Dendritic cell treated with granulocyte-macrophage colony-stimulating factor and Interleukin-4, amounts not matched to agents 40 ng/mL and 50 ng/mL, for 4 days (primary cell): ENCODE data around the gene FAM187B.
"Not testable (repeated sequence)": the region's sequence is repeated elsewhere in the genome, so short reads cannot be mapped to it uniquely, and the experiment has no call there.

Source experiments
- H3K27ac Mint-ChIP-seq: one replicate; pipeline ENCODE4 v1.8.0; 2022; ENCODE audit warnings: mild to moderate bottlenecking, mixed read lengths
- H3K27me3 Mint-ChIP-seq: one replicate; pipeline ENCODE4 v1.8.0; 2022; ENCODE audit warnings: mild to moderate bottlenecking, mixed read lengths
- H3K36me3 Mint-ChIP-seq: one replicate; pipeline ENCODE4 v1.8.0; 2022; ENCODE audit warnings: low read depth, mixed read lengths
- H3K4me1 Mint-ChIP-seq: one replicate; pipeline ENCODE4 v1.8.0; 2022; ENCODE audit warnings: low read depth, mixed read lengths
- H3K4me3 Mint-ChIP-seq: one replicate; pipeline ENCODE4 v1.8.0; 2022; ENCODE audit warnings: mild to moderate bottlenecking, moderate library complexity, mixed read lengths
- H3K9me3 Mint-ChIP-seq: one replicate; pipeline ENCODE4 v1.8.0; 2022; ENCODE audit warnings: mixed read lengths
- intact Hi-C: fragments of 100-400 bp; cut with micrococcal nuclease; formaldehyde crosslinking; loops from one replicate; pipeline ENCODE4 v1.15.0; 2022

The FAM187B gene

DNA sequence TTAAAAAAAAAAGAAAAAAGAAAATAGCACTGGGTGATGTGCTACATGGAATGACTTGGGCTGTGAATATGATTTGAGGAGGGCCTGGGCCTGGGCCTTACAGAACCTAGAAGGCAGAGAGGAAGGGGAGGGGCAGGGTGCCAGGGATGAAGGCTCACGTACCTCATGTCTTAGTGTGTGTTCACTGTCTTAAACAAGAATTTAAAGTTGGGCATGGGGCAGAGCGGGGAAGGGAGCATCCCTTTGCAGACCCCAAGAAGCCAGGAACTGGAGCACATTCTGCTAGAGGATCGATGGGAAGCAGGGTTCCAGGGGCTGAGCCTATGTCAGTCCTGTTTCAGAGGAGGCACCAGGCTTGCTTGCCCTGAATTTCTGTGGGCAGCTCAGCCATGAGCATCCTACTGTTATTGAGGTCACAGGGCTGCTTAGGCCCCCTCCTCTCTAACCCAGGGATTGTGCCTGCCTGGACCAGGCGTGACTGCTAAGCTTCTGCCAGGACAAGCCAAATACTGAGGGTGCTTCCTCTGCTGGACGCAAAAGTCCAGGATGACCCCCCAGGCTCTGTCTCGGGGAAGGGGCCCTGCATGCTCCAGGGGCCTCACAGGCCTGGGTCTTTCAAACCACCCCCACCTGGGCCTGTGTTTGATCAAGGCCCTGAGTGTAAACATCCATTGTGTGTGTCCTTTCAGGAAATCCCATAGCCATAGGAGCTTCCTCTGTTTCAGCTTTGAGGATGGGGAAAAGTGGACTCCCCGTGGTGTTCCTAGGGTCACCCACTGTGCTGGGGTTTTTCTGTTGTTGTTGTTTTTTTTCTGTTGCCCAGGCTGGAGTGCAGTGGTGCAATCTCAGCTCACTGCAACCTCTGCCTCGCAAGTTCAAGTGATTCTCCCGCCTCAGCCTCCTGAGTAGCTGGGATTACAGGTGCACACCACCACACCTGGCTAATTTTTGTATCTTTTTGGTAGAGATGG, 25.1 kb upstream of the FAM187B start:
- peaks cover 19% of the 10 kb centered on the region for H3K4me1 Mint-ChIP-seq
- H3K27ac Mint-ChIP-seq = no peak overlapping the region
- intact Hi-C loops = no loop called here
- H3K9me3 Mint-ChIP-seq = no peaks in the 10 kb centered on the region
- peaks cover 54% of the 10 kb centered on the region for H3K27me3 Mint-ChIP-seq
- no peak overlapping the region for H3K4me3 Mint-ChIP-seq
- H3K36me3 Mint-ChIP-seq = no peaks in the 10 kb centered on the region

DNA sequence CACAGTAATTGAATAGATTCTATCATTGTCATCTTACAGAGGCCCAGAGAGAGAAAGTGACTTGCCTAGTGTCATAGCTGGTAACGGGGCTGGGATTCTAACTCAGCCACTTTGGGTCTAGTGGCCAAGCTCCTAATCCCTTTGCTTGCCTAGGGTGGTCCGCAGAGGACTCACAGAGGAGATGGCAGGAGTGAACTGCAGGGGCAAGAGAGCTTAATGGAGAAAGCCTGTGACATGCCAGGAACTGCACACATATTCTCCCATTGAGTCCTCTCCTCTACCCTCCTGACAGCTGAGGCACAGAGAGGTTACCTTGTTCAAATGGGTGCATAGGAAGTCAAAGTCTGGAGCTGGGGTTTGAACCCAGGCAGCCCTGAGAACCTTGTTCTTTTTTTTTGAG, 22.9 kb upstream of the FAM187B start:
- Mint-ChIP-seq H3K27me3 (peaks cover 55% of the 10 kb centered on the region), H3K27ac (no peak overlapping the region), H3K36me3 (no peaks in the 10 kb centered on the region), H3K4me1 (peaks cover 36% of the 10 kb centered on the region), H3K4me3 (no peak overlapping the region), H3K9me3 (no peaks in the 10 kb centered on the region)
- intact Hi-C loops = no loop called here

DNA sequence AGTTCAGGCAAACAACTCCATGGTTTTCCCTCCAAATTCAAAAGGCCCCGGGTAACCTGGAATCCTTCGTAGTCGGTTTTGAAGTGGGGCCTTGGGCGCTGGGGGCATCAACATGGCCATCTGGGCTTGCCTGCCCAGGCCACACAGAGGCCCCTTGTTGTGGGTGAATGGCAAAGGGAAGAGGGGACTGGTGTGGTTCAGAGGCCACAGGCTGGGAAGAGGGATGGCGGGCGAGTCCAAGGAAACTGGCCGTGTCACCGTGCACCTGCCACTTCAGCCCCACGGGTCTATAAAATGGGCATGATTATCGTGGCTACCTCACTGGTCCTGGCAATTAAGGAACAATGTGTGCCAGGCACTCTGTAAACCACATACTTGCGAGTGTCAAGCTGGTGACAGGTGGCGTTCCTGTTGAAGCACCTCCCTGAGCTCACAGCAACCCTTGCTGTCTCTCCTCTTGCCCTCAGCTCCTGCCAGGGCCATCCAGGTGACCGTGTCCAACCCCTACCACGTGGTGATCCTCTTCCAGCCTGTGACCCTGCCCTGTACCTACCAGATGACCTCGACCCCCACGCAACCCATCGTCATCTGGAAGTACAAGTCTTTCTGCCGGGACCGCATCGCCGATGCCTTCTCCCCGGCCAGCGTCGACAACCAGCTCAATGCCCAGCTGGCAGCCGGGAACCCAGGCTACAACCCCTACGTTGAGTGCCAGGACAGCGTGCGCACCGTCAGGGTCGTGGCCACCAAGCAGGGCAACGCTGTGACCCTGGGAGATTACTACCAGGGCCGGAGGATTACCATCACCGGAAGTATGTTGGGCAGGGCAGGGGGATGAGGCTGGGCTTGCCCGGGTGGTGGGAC, 21.5 kb upstream of the FAM187B start:
- H3K9me3 Mint-ChIP-seq = peaks cover under 1% of the 10 kb centered on the region
- peak overlapping the region; percentile 77 for H3K27ac Mint-ChIP-seq
- H3K4me1 Mint-ChIP-seq = peaks cover 36% of the 10 kb centered on the region
- H3K4me3 Mint-ChIP-seq = no peak overlapping the region
- no peaks in the 10 kb centered on the region for H3K36me3 Mint-ChIP-seq
- H3K27me3 Mint-ChIP-seq = peaks cover 59% of the 10 kb centered on the region
- intact Hi-C loops = loop anchor here (10.0 kb wide), 1 partner anchor 55 kb away; no protein-coding TSS in a partner anchor

DNA sequence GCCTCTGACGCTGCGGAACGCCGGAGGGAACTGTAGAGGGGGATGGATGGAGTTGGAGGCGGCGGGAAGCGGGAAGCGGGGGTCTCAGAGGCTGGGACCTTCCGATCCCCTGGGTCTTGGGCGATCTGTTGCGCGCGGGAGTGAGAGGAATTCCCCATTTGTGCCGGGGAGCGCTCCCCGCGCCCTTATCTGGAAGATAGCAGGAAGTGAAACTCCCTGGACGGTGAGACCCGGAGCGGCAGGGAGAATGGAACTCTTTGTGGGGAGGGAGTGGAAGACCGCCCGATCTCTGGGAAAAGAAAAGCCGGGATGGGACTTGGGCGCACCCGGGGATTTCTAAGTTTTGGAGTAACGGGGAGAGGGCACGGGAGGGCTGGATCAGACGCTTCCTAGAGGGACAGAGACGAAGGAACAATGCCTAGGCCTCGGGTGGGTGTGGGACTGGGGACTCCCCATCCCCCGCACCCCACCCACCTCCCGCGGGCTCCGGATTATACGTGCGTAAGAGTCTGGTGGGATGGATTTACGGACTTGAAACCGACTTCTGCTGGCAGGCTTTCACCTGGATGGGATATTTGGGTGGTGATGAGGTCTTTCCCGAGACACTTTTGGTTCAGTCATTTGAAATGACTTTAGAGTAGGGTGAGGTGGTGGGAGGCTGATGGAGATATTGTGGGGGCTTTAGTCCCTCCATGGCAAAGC, 20.8 kb upstream of the FAM187B start:
- peak overlapping the region; percentile 77 for H3K27ac Mint-ChIP-seq

DNA sequence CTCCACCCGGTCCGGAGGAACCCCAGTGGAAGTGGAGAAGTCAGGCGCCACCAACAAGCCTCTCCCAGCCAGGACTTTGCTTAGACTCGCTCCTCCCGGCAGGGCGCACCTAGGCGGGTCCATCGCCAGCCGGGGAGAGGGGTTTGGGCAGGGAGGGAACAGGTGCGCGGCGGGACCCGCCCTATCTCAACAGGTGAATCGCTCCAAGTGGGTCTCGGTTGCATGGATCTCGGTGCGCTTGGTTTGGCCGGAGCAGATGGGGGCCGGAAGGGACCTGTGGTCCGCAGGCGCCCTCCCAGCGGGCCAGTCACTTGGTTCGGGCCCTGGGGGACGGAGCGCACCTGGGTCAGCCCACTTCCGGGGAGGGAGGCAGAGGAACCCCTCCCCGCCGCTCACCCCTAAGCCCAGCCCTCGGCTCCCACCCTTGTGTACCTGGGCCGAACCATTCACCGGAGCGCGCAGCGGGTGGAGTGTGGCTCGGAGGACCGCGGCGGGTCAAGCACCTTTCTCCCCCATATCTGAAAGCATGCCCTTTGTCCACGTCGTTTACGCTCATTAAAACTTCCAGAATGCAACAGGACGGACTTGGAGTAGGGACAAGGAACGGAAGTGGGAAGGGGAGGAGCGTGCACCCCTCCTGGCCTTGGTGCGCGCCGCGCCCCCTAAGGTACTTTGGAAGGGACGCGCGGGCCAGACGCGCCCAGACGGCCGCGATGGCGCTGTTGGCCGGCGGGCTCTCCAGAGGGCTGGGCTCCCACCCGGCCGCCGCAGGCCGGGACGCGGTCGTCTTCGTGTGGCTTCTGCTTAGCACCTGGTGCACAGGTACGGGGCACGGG, 20.0 kb upstream of the FAM187B start, which contains the start of gene LSR:
TSS of gene LSR (plus strand) at position 693 of the 836 bp plus-strand sequence. CDS start at position 714, 21 bp downstream.
- H3K27ac Mint-ChIP-seq = peak within 1 kb of the TSS; percentile 77
- H3K9me3 Mint-ChIP-seq = peaks cover 16% of the 10 kb centered on the region
- peaks cover 36% of the 10 kb centered on the region for H3K4me1 Mint-ChIP-seq
- H3K27me3 Mint-ChIP-seq = peaks cover 64% of the 10 kb centered on the region
- intact Hi-C loops = loop anchor here (10.0 kb wide), 1 partner anchor 54 kb away; no protein-coding TSS in a partner anchor
- no peaks in the 10 kb centered on the region for H3K36me3 Mint-ChIP-seq
- H3K4me3 Mint-ChIP-seq = peak within 1 kb of the TSS; percentile 78

More for the DNA sequence above, 20.8 kb upstream of the FAM187B start:
- peaks cover 36% of the 10 kb centered on the region for H3K4me1 Mint-ChIP-seq
- peaks cover 8% of the 10 kb centered on the region for H3K9me3 Mint-ChIP-seq
- peaks cover 59% of the 10 kb centered on the region for H3K27me3 Mint-ChIP-seq
- no peaks in the 10 kb centered on the region for H3K36me3 Mint-ChIP-seq
- peak overlapping the region; percentile 78 for H3K4me3 Mint-ChIP-seq
- intact Hi-C loops = loop anchor here (10.0 kb wide), 1 partner anchor 54 kb away; no protein-coding TSS in a partner anchor

DNA sequence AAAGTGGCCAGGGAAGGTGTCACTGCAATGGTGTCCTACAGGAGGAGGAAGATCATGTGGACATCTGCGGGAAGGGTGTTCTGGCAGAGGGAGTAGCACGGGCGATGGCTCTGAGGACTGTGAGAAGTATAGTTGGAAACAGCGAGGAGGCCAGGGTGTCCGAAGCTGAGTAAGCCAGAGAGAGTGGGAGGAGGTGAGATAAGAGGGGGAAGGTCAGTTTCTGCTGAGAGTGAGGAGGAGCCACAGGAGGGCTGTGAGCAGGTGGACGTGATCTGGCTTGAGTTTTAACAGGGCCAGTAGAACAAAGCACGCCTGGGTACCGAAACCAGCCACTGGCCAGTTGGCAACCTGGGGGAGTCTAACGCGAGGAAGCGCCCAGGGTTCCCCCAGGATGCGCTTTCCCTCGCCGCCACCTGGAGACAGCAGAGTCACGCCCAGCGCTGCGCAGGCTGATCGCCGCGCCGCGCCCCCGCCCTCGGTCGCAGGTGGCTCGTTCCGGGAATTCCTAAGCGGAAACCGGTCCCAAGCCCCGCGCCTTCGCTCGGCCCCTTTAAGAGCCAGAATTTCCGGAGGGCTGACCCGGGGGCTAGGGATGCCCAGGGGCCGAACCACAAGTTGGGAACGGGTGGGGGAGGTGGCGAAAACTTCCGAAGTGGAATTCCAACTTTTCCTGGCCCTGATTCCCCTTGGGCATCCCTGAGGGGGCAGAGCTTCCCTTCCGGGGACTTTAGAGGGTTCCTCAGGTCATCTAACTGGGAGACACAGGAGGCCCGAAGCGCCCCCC, 19.2 kb upstream of the FAM187B start:
- Mint-ChIP-seq H3K36me3 (no peaks in the 10 kb centered on the region), H3K27ac (peak overlapping the region; percentile 16), H3K9me3 (peaks cover 18% of the 10 kb centered on the region), H3K4me1 (peaks cover 36% of the 10 kb centered on the region), H3K27me3 (peaks cover 64% of the 10 kb centered on the region), H3K4me3 (peak overlapping the region; percentile 78)
- intact Hi-C loops = loop anchor here (10.0 kb wide), 1 partner anchor 53 kb away; no protein-coding TSS in a partner anchor

DNA sequence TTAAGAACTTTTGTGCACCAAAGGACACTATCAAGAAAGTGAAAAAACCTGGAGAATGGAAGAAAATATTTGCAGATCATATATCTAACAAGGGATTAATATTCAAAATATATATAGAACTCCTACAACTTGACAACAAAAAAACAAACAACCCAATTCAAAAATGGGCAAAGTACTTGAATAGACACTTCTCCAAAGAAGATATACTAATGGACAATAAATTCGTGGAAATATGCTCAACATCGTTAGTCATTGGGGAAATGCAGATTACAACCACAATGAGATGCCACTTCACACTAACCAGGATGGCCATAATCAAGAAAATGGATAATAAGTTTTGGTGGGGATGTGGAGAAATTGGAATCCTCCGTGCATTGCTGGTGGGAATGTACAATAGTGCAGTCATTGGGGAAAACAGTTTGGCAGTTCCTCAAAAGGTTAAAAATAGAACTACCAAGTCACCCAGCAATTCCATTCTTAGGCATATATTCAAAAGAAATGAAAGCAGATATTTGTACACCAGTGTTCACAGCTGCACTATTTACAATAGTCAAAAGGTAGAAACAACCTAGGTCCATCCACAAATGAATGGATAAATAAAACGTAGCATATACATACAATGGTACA, 18.0 kb upstream of the FAM187B start:
- Mint-ChIP-seq H3K4me3 (no peak overlapping the region), H3K4me1 (peaks cover 40% of the 10 kb centered on the region), H3K36me3 (no peaks in the 10 kb centered on the region), H3K27ac (no peak overlapping the region), H3K27me3 (peaks cover 59% of the 10 kb centered on the region), H3K9me3 (peaks cover 23% of the 10 kb centered on the region)
- intact Hi-C loops = loop anchor here (10.0 kb wide), 1 partner anchor 52 kb away; no protein-coding TSS in a partner anchor

DNA sequence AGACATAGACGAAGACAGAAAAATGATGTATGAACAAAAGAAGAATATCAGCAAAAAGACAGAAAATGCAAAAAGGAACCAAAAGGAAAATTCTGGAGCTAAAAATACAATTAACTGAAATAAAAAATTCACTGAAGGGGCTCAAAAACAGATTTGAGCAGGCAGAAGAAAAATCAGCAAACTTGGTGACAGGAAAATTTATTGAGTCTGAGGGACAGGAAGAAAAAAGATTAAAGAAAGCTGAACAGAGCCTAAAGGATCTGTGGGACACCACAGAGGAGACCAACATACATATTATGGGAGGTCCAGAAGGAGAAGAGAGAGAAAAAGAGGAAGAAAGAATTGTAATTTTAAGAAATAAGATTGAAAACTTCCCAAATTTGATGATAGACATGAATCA, 12.9 kb upstream of the FAM187B start:
- no peak overlapping the region for H3K27ac Mint-ChIP-seq
- intact Hi-C loops = loop anchor here (10.0 kb wide), 1 partner anchor 47 kb away; no protein-coding TSS in a partner anchor
- H3K4me3 Mint-ChIP-seq = no peak overlapping the region
- H3K4me1 Mint-ChIP-seq = peaks cover 31% of the 10 kb centered on the region
- H3K36me3 Mint-ChIP-seq = no peaks in the 10 kb centered on the region
- H3K9me3 Mint-ChIP-seq = peaks cover 29% of the 10 kb centered on the region
- peaks cover 13% of the 10 kb centered on the region for H3K27me3 Mint-ChIP-seq

DNA sequence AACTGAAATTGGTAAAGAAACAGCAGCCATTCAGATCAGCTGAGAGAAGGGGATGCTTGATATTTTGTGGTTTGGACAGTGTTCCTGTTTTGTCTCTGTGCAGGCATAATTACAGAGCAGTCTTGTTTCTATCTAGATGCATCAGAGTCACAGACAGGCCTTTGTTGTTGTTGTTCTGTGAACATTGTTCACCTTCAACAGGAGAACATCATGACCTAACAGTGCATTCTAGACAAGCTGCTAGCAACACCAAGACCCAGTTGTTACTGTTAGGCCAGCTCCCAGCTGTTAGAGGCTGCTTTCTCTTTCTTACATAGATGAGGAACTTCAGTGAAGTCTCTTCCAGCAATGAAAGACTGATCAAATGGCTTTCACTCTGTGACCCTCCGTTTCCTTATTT, 11.8 kb upstream of the FAM187B start:
- Mint-ChIP-seq H3K4me1 (peaks cover 31% of the 10 kb centered on the region), H3K9me3 (peaks cover 29% of the 10 kb centered on the region), H3K4me3 (no peak overlapping the region), H3K36me3 (no peaks in the 10 kb centered on the region), H3K27ac (peak overlapping the region; percentile 75), H3K27me3 (peaks cover 7% of the 10 kb centered on the region)
- intact Hi-C loops = loop anchor here (10.0 kb wide), 1 partner anchor 46 kb away; no protein-coding TSS in a partner anchor

DNA sequence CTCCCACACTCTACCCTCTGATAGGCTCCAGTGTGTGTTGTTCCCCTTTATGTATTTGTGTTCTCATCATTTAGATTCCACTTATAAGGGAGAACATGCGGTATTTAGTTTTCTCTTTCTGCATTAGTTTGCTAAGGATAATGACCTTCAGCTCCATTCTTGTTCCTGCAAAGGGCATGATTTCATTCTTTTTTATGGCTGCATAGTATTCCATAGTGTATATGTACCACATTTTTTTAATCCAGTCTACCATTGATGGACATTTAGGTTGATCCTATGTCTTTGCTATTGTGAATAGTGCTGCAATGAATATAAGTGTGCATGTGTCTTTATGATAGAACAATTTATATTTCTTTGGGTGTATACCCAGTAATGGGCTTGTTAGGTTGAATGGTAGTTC, 11.1 kb upstream of the FAM187B start:
- Mint-ChIP-seq H3K27ac (peak overlapping the region; percentile 75), H3K4me1 (peaks cover 31% of the 10 kb centered on the region), H3K9me3 (peaks cover 24% of the 10 kb centered on the region)
- intact Hi-C loops, H3K36me3 Mint-ChIP-seq, H3K27me3 Mint-ChIP-seq, H3K4me3 Mint-ChIP-seq: not testable (repeated sequence)

DNA sequence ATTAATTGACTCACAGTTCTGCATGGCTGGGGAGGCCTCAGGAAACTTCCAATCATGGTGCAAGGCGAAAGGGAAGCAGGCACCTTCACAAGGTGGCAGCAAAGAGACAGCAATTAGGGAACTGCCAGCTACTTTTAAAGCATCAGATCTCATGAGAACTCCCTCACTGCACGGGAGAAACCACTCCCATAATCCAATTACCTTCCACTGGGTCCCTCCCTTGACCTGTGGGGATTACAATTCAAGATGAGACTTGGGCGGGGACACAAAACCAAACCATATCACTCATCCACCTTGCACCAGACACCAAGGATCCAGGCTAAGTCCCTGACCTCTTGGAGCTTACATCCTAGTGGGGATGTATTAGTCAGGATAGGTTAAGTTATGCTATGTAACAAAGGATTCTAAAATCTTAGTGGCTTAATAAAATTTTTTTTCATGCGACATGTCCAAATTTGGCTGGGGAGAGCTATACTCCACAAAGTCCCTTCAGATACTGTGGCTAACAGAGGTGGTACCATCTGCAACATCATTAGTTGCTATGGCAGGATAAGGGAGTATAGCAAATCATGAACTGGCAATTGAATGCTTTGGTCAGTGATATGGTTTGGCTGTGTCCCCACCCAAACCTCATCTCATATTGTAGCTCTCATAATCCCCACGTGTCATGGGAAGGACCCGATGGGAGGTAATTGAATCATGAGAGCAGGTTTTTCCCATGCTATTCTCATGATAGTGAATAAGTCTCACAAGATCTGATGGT, 8.3 kb upstream of the FAM187B start:
- H3K36me3 Mint-ChIP-seq = no peaks in the 10 kb centered on the region
- peaks cover 9% of the 10 kb centered on the region for H3K9me3 Mint-ChIP-seq
- intact Hi-C loops = no loop called here
- no peak overlapping the region for H3K4me3 Mint-ChIP-seq
- H3K4me1 Mint-ChIP-seq = peaks cover 29% of the 10 kb centered on the region
- no peak overlapping the region for H3K27ac Mint-ChIP-seq
- peaks cover 19% of the 10 kb centered on the region for H3K27me3 Mint-ChIP-seq
